ENCODE measurements around the gene AHCYL2. TPM values are rescaled to one million over a fixed set of nuclear protein-coding genes. Genes with fewer than 3 reads are reported as not detected.

The AHCYL2 gene
- total and polyA plus RNA-seq, 4 donors = 2.0 to 10.0 (median 3.6) TPM

- no peak for TF ChIP-seq SP1 (IDR thresholded peaks at IDR 0.05)
- no peak for TF ChIP-seq ATF3 (IDR thresholded peaks at IDR 0.05)
- TF ChIP-seq NR2F2 (IDR thresholded peaks at IDR 0.05) = no peak
- no peak for TF ChIP-seq RAD21 (IDR thresholded peaks at IDR 0.05)
- TF ChIP-seq JUND (IDR thresholded peaks at IDR 0.05) = no peak
- no peak for TF ChIP-seq TAF1 (conservative IDR thresholded peaks at IDR 0.05)
- no peak for TF ChIP-seq YY1 (IDR thresholded peaks at IDR 0.05)
- TF ChIP-seq FOXA2 (IDR thresholded peaks at IDR 0.05) = no peak
- no peak for TF ChIP-seq MAX (IDR thresholded peaks at IDR 0.05)
- TF ChIP-seq EGR1 (IDR thresholded peaks at IDR 0.05; ENCODE audit: low read depth in 2 of 2) = no peak
- TF ChIP-seq RXRA (IDR thresholded peaks at IDR 0.05) = no peak
- TF ChIP-seq HNF4A (conservative IDR thresholded peaks at IDR 0.05) = no peak
- TF ChIP-seq HNF4G (IDR thresholded peaks at IDR 0.05) = no peak
- no peak for TF ChIP-seq CTCF (IDR thresholded peaks at IDR 0.05; ENCODE audit: low read depth, low read length, missing input control)
- TF ChIP-seq FOXA1 (IDR thresholded peaks at IDR 0.05) = no peak
- TF ChIP-seq ZBTB33 (IDR thresholded peaks at IDR 0.05) = no peak
- no peak for TF ChIP-seq GABPA (IDR thresholded peaks at IDR 0.05 in 1 of 2, conservative IDR thresholded peaks at IDR 0.05 in 1 of 2)
- Histone ChIP-seq H3K36me3 (ENCODE audit: control insufficient read depth in 4 of 4, insufficient read depth in 3 of 4, low read depth in 1 of 4, low read length in 3 of 4) (no peaks in the 10 kb centered on the region), H3K9me3 (ENCODE audit: control insufficient read depth in 4 of 4, low read length in 3 of 4) (no peaks in the 10 kb centered on the region), H3K27me3 (ENCODE audit: control insufficient read depth in 4 of 4, insufficient read depth in 4 of 4, low read length in 3 of 4) (no peaks in the 10 kb centered on the region), H3K9ac (ENCODE audit: low read depth in 1 of 2, low read length in 2 of 2) (no peak overlapping the region), H3K4me1 (ENCODE audit: control insufficient read depth in 4 of 4, insufficient read depth in 4 of 4, low read length in 3 of 4) (no peaks in the 10 kb centered on the region), H3K27ac (ENCODE audit: low read depth in 1 of 2, low read length in 2 of 2) (no peak overlapping the region), H3K4me3 (ENCODE audit: low read depth in 1 of 3, low read length in 3 of 3) (no peak overlapping the region)
- DNase-seq (ENCODE audit: low spot score) = no peak
- WGBS = 90% methylated on average over 6 of the region's 6 CpGs
Observed at GRCh38 chr7:129266181-129266580, 41.4 kb downstream of the AHCYL2 start.

GRCh38 chr7:129270077-129270476, 45.2 kb downstream of the AHCYL2 start:
- Histone ChIP-seq H3K27ac (ENCODE audit: low read depth in 1 of 2, low read length in 2 of 2) (no peak overlapping the region), H3K36me3 (ENCODE audit: control insufficient read depth in 4 of 4, insufficient read depth in 3 of 4, low read depth in 1 of 4, low read length in 3 of 4) (no peaks in the 10 kb centered on the region), H3K9ac (ENCODE audit: low read depth in 1 of 2, low read length in 2 of 2) (no peak overlapping the region), H3K27me3 (ENCODE audit: control insufficient read depth in 4 of 4, insufficient read depth in 4 of 4, low read length in 3 of 4) (no peaks in the 10 kb centered on the region), H3K9me3 (ENCODE audit: control insufficient read depth in 4 of 4, low read length in 3 of 4) (no peaks in the 10 kb centered on the region), H3K4me3 (ENCODE audit: low read depth in 1 of 3, low read length in 3 of 3) (no peak overlapping the region), H3K4me1 (ENCODE audit: control insufficient read depth in 4 of 4, insufficient read depth in 4 of 4, low read length in 3 of 4) (no peaks in the 10 kb centered on the region)
- DNase-seq (ENCODE audit: low spot score) = no peak
- 90% methylated on average over 3 of the region's 3 CpGs for WGBS
- TF ChIP-seq MAX (IDR thresholded peaks at IDR 0.05) (no peak), JUND (IDR thresholded peaks at IDR 0.05) (no peak), GABPA (IDR thresholded peaks at IDR 0.05 in 1 of 2, conservative IDR thresholded peaks at IDR 0.05 in 1 of 2) (no peak)
